AG04449 (cell line): ENCODE results near the gene TRABD.
A peak's percentile ranks its signal among the peaks of the same experiment; 100 is the strongest.

Experiments
- CTCF ChIA-PET: fragments of 350-600 bp; formaldehyde crosslinking; extraction: SDS; loops from one replicate; lab custom pipeline; 2021; ENCODE audit warnings: antibody characterized with exemption; lab: Yijun Ruan, JAX
- POLR2A ChIA-PET: fragments of 400-600, 350-600 bp; formaldehyde crosslinking; extraction: SDS; loops from one replicate; lab custom pipeline; 2020; ENCODE audit warnings: antibody characterized with exemption, inconsistent platforms; lab: Yijun Ruan, JAX
- DNase-seq: peaks from one replicate; pipeline ENCODE4 v3.0.0-alpha.2; 2010; ENCODE audit warnings: low read depth, low spot score
- H3K4me3 ChIP-seq: 2 replicates; pipeline ENCODE4 v1.5.1; 2011; ENCODE audit warnings: low read depth, mild to moderate bottlenecking, control low read depth, low read length
- CTCF ChIP-seq: IDR thresholded peaks from one replicate; pipeline ENCODE4 v1.5.1; 2011; ENCODE audit warnings: mild to moderate bottlenecking, moderate library complexity, low read length, control low read depth, inconsistent platforms; ENCODE audit not compliant: insufficient read depth; ENCODE audit errors: missing control alignments

Gene TRABD

GRCh38 chr22:50180727-50181521 is 4.8 kb upstream of the TRABD start:
- H3K4me3 ChIP-seq: no peak overlapping the region
- POLR2A ChIA-PET: no interaction called here
- CTCF ChIA-PET: no interaction called here
- no peak for DNase-seq
- TF ChIP-seq CTCF: no peak

GRCh38 chr22:50182176-50183081 is 3.3 kb upstream of the TRABD start:
- H3K4me3 ChIP-seq: no peak overlapping the region
- TF ChIP-seq CTCF: no peak
- no peak for DNase-seq
- CTCF ChIA-PET: no interaction called here
- POLR2A ChIA-PET: no interaction called here

DNA sequence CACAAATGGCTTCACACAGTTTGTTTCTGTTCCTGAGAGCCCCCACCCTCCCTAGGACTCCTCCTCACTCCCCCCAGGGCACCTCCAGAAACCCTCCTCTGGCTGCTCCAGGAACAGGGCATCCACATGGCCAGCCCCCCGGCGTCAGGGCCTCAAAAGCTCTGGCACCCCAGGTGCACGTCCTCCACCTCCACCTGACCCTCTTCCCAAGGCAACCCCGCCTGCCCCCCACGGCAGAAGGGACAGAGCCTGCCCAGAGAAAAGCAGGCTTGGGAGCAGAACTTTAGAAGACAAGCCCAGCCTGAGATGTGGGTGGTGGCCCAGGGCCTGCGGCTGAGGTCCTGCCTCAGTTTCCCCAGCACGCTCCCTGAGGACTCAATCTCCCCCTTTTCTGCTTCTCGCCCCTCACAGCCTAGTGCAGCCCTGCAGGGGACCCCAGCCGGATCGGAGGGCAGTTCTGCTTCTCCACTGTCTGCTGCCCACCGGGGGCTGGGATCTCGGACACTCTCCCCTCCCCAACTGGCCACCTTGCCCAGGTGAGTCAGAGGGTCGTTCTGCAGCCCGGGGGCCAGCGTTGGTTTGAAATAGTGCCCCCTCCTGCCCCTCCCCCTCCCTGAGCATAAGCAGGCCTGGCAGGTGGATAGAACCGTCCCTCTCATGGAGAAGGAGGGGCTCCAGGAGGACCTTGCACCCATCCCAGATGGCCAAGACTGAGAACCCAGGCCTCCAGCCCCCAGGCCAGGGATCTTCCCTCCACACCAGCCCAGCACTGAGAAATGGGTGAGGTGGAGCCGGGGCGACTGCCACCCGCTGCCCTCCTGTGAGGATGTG is 2.4 kb upstream of the TRABD start:
- no peak for DNase-seq
- POLR2A ChIA-PET: no interaction called here
- CTCF ChIA-PET: interaction anchor here (1.0 kb wide), 1 partner anchor 25 kb away, joined by 3 read pairs; no protein-coding TSS in a partner anchor
- TF ChIP-seq CTCF: no peak
- no peak overlapping the region for H3K4me3 ChIP-seq

DNA sequence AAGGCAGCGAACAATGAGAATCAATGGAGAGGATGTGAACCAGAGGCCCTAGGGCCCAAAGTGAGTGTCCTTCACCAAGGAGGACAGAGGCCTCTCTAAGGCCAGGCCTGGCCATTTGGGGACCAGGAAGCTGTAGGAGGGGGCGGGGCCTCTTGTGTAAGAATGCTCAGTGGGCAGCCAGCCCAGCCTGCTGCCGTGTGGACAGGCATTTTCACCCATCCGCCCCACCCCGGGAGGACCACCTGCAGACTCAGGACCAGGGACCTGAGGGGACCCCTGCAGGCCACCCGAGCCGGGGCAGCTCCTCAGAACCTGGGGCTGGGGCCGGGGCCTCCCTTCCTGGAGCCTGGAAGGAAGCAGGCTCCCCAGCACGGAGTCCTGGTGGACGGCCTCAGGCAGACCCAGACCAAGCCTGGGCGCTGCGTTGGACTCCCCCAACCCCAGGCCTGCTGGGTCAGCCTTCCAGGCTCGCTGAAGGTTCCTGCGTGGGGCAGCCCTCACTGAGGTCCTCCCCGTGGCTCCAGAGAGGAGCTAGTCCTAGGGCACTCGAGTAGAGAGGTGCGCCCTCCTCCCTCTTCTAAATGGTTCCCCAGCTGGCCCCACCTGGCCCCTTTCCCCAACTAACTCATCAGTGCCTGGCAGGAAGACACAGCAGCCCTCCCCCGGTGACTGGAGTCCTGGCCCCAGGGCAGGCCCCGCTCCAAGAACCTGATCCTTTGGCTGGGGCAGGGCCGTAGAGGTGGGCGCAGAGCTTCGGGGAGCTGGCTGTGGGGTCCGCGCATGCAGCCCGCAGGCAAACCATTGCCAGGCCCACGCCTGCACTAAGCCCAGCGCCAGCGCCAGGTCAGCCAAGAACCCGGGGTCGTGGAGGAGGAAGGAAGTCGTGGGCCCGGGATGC is 1.5 kb upstream of the TRABD start:
- ChIA-PET CTCF (interaction anchor here (0.8 to 1.0 kb wide), 3 partner anchors 10 to 254 kb away, joined by 3 read pairs; no protein-coding TSS in a partner anchor), POLR2A (no interaction called here)
- no peak for DNase-seq
- no peak for TF ChIP-seq CTCF
- no peak overlapping the region for H3K4me3 ChIP-seq

DNA sequence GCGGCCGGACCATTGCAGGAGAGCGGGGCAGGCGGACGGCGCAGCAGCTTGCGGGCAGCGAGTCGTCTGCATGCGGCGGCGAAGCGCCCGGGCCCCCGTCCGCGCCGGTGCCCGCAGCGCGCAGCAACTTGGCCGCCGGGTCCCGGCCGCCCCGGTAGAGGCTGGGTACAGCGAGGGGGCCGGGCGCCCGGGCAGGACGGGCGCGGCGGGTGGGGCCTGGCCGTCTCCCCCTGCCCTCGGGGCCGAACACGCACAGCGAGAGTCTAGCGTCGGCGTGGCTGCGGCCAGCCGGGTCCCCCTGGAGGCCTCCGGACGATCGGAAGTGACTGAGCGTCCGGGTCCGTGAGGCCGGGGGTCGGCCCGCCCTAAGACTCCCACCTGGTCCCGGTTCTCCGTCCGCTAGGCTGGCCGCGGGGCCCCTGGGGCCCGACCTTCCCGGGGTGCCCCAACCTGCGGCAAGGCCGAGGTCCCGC is 775 bp upstream of the TRABD start:
- peak overlapping the region; percentile 66 for H3K4me3 ChIP-seq
- no peak for TF ChIP-seq CTCF
- ChIA-PET CTCF (interaction anchor here (0.8 kb wide), 2 partner anchors 11 to 254 kb away, joined by 3 read pairs; no protein-coding TSS in a partner anchor), POLR2A (no interaction called here)
- DNase-seq: no peak
